ENCODE data around the gene GPR146.

GRCh38 chr7:1010226-1010625 is 34.1 kb upstream of the GPR146 start:
- no peak for TF ChIP-seq EP300 (IDR thresholded peaks at IDR 0.05)
- no peak for TF ChIP-seq POLR2A (IDR thresholded peaks at IDR 0.05)
